IMR-90 (cell line): ENCODE measurements around the gene INF2. TPM values are rescaled to one million over a fixed set of nuclear protein-coding genes. Genes with fewer than 3 reads are reported as not detected.

Experiments
- ATAC-seq: fragments of 200-7000 bp; cut with Tn5 transposase; 2 replicates; pipeline ENCODE4 v1.9.1; 2020; ENCODE audit warnings: low read depth, mild to moderate bottlenecking, moderate library complexity
- BruUV-seq: library from RNA; stranded (reverse); fragments of 400-500 nt; replicated peaks from 2 replicates; lab custom pipeline; 2021; lab: Mats Ljungman, UMichigan
- CTCF ChIA-PET: fragments of 300-600 bp; formaldehyde crosslinking; extraction: SDS; loops from one replicate; lab custom pipeline; 2021; ENCODE audit warnings: antibody characterized with exemption; lab: Yijun Ruan, JAX
- POLR2A ChIA-PET: fragments of 300-600 bp; sonication (Branson Sonifier 250); formaldehyde crosslinking; loops from one replicate; lab custom pipeline; 2022; ENCODE audit warnings: antibody characterized with exemption; ENCODE audit not compliant: unreplicated experiment; lab: Charles Lee
- DNase-seq: peaks from one replicate; pipeline ENCODE4 v3.0.0; 2013
- H2AFZ ChIP-seq: replicated peaks from 2 replicates; pipeline ENCODE3; 2013; ENCODE audit warnings: low read length, mild to moderate bottlenecking; ENCODE audit not compliant: poor library complexity
- H2AK5ac ChIP-seq: 2 replicates; pipeline ENCODE4 v1.6.1; 2013; ENCODE audit warnings: low read depth, low read length, inconsistent platforms
- H2AK9ac ChIP-seq: replicated peaks from 2 replicates; pipeline ENCODE3; 2013; ENCODE audit warnings: mild to moderate bottlenecking, low read depth, low read length, moderate library complexity; ENCODE audit not compliant: poor library complexity
- H2BK120ac ChIP-seq: 2 replicates; pipeline ENCODE4 v1.6.1; 2013; ENCODE audit warnings: low read depth, low read length, inconsistent platforms
- H2BK15ac ChIP-seq: 3 replicates; pipeline ENCODE4 v1.6.1; 2013; ENCODE audit warnings: low read depth, low read length, inconsistent platforms
- H2BK20ac ChIP-seq: 2 replicates; pipeline ENCODE4 v1.6.1; 2013; ENCODE audit warnings: low read depth, mild to moderate bottlenecking, inconsistent platforms, low read length, moderate library complexity
- H2BK5ac ChIP-seq: 2 replicates; pipeline ENCODE4 v1.6.1; 2013; ENCODE audit warnings: mild to moderate bottlenecking, low read depth, low read length, inconsistent platforms; ENCODE audit not compliant: poor library complexity, severe bottlenecking
- H3K14ac ChIP-seq: replicated peaks from 2 replicates; pipeline ENCODE4 v1.6.1; 2013; ENCODE audit warnings: low read depth, low read length, inconsistent platforms
- H3K18ac ChIP-seq: 2 replicates; pipeline ENCODE4 v1.6.1; 2013; ENCODE audit warnings: low read depth, low read length, control low read depth
- H3K23ac ChIP-seq: 2 replicates; pipeline ENCODE4 v1.6.1; 2013; ENCODE audit warnings: low read depth, low read length, inconsistent platforms
- H3K27ac ChIP-seq: 2 replicates; pipeline ENCODE4 v1.5.1; 2013; ENCODE audit warnings: mild to moderate bottlenecking, control low read depth, low read length; ENCODE audit not compliant: insufficient read depth
- H3K27me3 ChIP-seq: 2 replicates; pipeline ENCODE4 v1.6.1; 2013; ENCODE audit warnings: low read length; ENCODE audit not compliant: control insufficient read depth, insufficient read depth
- H3K36me3 ChIP-seq: 2 replicates; pipeline ENCODE4 v1.6.1; 2013; ENCODE audit warnings: low read length, mixed read lengths; ENCODE audit not compliant: control insufficient read depth, insufficient read depth
- H3K4ac ChIP-seq: 2 replicates; pipeline ENCODE4 v1.6.1; 2013; ENCODE audit warnings: low read depth, low read length, inconsistent platforms
- H3K4me1 ChIP-seq: 2 replicates; pipeline ENCODE4 v1.6.1; 2013; ENCODE audit warnings: low read length, mixed read lengths; ENCODE audit not compliant: control insufficient read depth, insufficient read depth
- H3K4me2 ChIP-seq: 2 replicates; pipeline ENCODE4 v1.6.1; 2013; ENCODE audit warnings: low read depth, mild to moderate bottlenecking, control low read depth, low read length, moderate library complexity
- H3K4me3 ChIP-seq: 2 replicates; pipeline ENCODE4 v1.5.1; 2013; ENCODE audit warnings: low read depth, mild to moderate bottlenecking, control low read depth, low read length, moderate library complexity; ENCODE audit not compliant: insufficient read depth
- H3K56ac ChIP-seq: 2 replicates; pipeline ENCODE4 v1.6.1; 2013; ENCODE audit warnings: low read length, inconsistent platforms; ENCODE audit not compliant: insufficient read depth; ENCODE audit errors: extremely low read depth
- H3K79me1 ChIP-seq, 2 experiments: 2 replicates each; pipeline ENCODE4 v1.6.1; 2013; ENCODE audit warnings: low read length in 2 of 2, inconsistent platforms in 1 of 2, low read depth in 1 of 2
- H3K9ac ChIP-seq: 2 replicates; pipeline ENCODE4 v1.6.1; 2013; ENCODE audit warnings: low read depth, low read length, control low read depth
- H3K9me1 ChIP-seq: 2 replicates; pipeline ENCODE4 v1.6.1; 2013; ENCODE audit warnings: low read length, inconsistent platforms; ENCODE audit not compliant: insufficient read depth
- H3K9me3 ChIP-seq: 2 replicates; pipeline ENCODE4 v1.6.1; 2013; ENCODE audit warnings: low read length; ENCODE audit not compliant: control insufficient read depth, insufficient read depth
- H4K20me1 ChIP-seq: 2 replicates; pipeline ENCODE4 v1.6.1; 2013; ENCODE audit warnings: low read length, inconsistent platforms; ENCODE audit not compliant: insufficient read depth
- H4K5ac ChIP-seq: 2 replicates; pipeline ENCODE4 v1.6.1; 2013; ENCODE audit warnings: mild to moderate bottlenecking, low read depth, low read length, control low read depth
- H4K8ac ChIP-seq, 2 experiments: 2 replicates each; pipeline ENCODE4 v1.6.1; 2013; ENCODE audit warnings: low read depth in 2 of 2, low read length in 2 of 2, control low read depth in 1 of 2, inconsistent platforms in 1 of 2
- H4K91ac ChIP-seq: 2 replicates; pipeline ENCODE4 v1.6.1; 2013; ENCODE audit warnings: low read depth, low read length, inconsistent platforms; ENCODE audit not compliant: insufficient read depth
- MAFK ChIP-seq: IDR thresholded peaks from 2 replicates; pipeline ENCODE4 v1.6.1; 2012; ENCODE audit warnings: low read depth, low read length, improper control_type of control experiment
- RFX5 ChIP-seq: IDR thresholded peaks from 2 replicates; pipeline ENCODE4 v1.8.0; 2012; ENCODE audit warnings: low read depth, mild to moderate bottlenecking, low read length, moderate library complexity
- WGBS, 2 experiments: methylation state at CpG; one replicate each; pipeline versions ENCODE4 v1.1.5 to v1.1.7; 2013; ENCODE audit warnings: missing lambda C conversion rate in 2 of 2; ENCODE audit not compliant: insufficient read length in 1 of 2; ENCODE audit errors: extremely low coverage in 2 of 2; 5-methylcytosine and 5-hydroxymethylcytosine counted together
- dilution Hi-C: fragments of 300-500 bp; cut with HindIII; formaldehyde crosslinking; loops from one replicate; pipeline ENCODE4 v1.14.3; 2018; ENCODE audit warnings: low sequenced_read_pairs; ENCODE audit not compliant: unreplicated experiment
- in situ Hi-C: fragments of 300-500 bp; cut with MboI; formaldehyde crosslinking; loops from 3 replicates; pipeline ENCODE4 v1.14.3; 2019; ENCODE audit warnings: low sequenced_read_pairs, inconsistent platforms, mixed read lengths
- intact Hi-C: fragments of 100-400 bp; cut with micrococcal nuclease; formaldehyde crosslinking; loops from 2 replicates; pipeline ENCODE4 v1.10.0; 2022
- polyA plus RNA-seq, 3 experiments: library from polyadenylated mRNA; depleted of rRNA; stranded (reverse); fragments of >200 nt; gene quantifications; 2 replicates each; pipeline ENCODE4 v1.2.3, GENCODE V29; 2012; ENCODE audit warnings: low replicate concordance in 1 of 3
- total RNA-seq: library from RNA; depleted of rRNA; stranded (reverse); fragments of >200 nt; gene quantifications from 2 replicates; pipeline ENCODE4 v1.2.3, GENCODE V29; 2012

INF2 gene
- total and polyA plus RNA-seq, 2 of the 4 experiments (the other 2 are of a cell fraction) = 16.8 to 62.1 TPM

GRCh38 chr14:104766863-104767633 is 77.6 kb downstream of the INF2 start:
- no TSS peak for BruUV-seq
- ATAC-seq (no peak), DNase-seq (no peak)
- no peak overlapping the region for H2BK15ac ChIP-seq
- no peaks in the 10 kb centered on the region; the same call in 1 of the 2 replicates for H3K9me3 ChIP-seq
- H3K4me2 ChIP-seq = no peak overlapping the region
- H2AFZ ChIP-seq = no peak overlapping the region
- H3K23ac ChIP-seq = no peak overlapping the region
- 87% methylated on average over 5 of the region's 15 CpGs; no CpG with 5 or more reads in 1 of the 2 experiments for WGBS, 2 experiments
- H3K56ac ChIP-seq = no peak overlapping the region
- H3K4ac ChIP-seq = no peak overlapping the region
- H3K4me3 ChIP-seq = no peak overlapping the region
- no peak overlapping the region for H4K5ac ChIP-seq
- no peak overlapping the region for H4K8ac ChIP-seq
- CTCF ChIA-PET = interaction anchor here (1.1 kb wide), 1 partner anchor 59 kb away, joined by 3 read pairs; no protein-coding TSS in a partner anchor
- no peak overlapping the region for H2BK120ac ChIP-seq
- H3K79me1 ChIP-seq = peaks cover 0 to 6% of the 10 kb centered on the region in 2 experiments; a peak in 1 of 4 replicates
- H3K27ac ChIP-seq = no peak overlapping the region
- no peak overlapping the region for H3K9ac ChIP-seq
- H2BK20ac ChIP-seq = no peak overlapping the region
- no peak overlapping the region for H3K18ac ChIP-seq
- TF ChIP-seq RFX5 = no peak
- peak; percentile 90 for TF ChIP-seq MAFK
- H3K14ac ChIP-seq = no peak overlapping the region
- H2AK9ac ChIP-seq = no peak overlapping the region
- intact Hi-C loops = no loop called here
- H3K36me3 ChIP-seq = peaks cover 19% of the 10 kb centered on the region
- H4K91ac ChIP-seq = no peak overlapping the region
- POLR2A ChIA-PET = no interaction called here
- dilution Hi-C loops = no loop called here
- H3K27me3 ChIP-seq = no peaks in the 10 kb centered on the region
- peaks cover 5% of the 10 kb centered on the region for H3K4me1 ChIP-seq
- peaks cover 12% of the 10 kb centered on the region for H4K20me1 ChIP-seq
- in situ Hi-C loops = loop anchor here (5.0 kb wide), 1 partner anchor 55 kb away; no protein-coding TSS in a partner anchor
- no peak overlapping the region for H2AK5ac ChIP-seq
- no peak overlapping the region for H2BK5ac ChIP-seq
- H3K9me1 ChIP-seq = no peaks in the 10 kb centered on the region
